DND-41 (cell line): ENCODE results near the gene C1orf122.

Source experiments
- EZH2 ChIP-seq: IDR thresholded peaks from 3 replicates; pipeline ENCODE4 v1.6.1; 2012; ENCODE audit warnings: borderline replicate concordance, low read depth, mild to moderate bottlenecking, moderate library complexity, low read length, inconsistent platforms; ENCODE audit not compliant: severe bottlenecking
- TF ChIP-seq, protein P1 (sequence below): IDR thresholded peaks from 2 replicates; pipeline ENCODE4 v1.5.1; 2012; ENCODE audit warnings: borderline replicate concordance, low read length, moderate library complexity, mild to moderate bottlenecking; ENCODE audit not compliant: poor library complexity, severe bottlenecking; ENCODE audit errors: extremely low read depth

DNA sequence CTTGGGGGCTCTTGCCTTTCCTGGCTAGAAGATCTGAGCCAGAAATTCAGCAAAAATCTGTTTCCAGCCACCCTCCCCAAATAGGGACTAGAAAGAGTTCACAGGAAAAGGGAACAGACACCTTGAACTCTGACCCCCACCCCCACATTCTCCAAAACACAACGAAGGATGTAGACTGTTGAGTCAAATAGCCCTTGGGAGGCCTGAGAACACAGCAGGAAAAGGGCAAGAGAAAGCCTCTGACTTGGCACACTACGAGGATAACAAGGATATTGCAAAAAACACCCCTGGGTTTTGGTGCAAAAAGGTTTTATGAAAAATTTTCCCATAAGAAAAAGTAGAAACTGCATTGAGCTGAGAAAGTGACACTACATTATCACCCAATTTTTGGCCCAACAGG lies 2.4 kb downstream of the C1orf122 start:
- TF ChIP-seq, protein P1, sequence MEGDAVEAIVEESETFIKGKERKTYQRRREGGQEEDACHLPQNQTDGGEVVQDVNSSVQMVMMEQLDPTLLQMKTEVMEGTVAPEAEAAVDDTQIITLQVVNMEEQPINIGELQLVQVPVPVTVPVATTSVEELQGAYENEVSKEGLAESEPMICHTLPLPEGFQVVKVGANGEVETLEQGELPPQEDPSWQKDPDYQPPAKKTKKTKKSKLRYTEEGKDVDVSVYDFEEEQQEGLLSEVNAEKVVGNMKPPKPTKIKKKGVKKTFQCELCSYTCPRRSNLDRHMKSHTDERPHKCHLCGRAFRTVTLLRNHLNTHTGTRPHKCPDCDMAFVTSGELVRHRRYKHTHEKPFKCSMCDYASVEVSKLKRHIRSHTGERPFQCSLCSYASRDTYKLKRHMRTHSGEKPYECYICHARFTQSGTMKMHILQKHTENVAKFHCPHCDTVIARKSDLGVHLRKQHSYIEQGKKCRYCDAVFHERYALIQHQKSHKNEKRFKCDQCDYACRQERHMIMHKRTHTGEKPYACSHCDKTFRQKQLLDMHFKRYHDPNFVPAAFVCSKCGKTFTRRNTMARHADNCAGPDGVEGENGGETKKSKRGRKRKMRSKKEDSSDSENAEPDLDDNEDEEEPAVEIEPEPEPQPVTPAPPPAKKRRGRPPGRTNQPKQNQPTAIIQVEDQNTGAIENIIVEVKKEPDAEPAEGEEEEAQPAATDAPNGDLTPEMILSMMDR, result no peak
- TF ChIP-seq EZH2, result no peak
